ENCODE data around the gene OR6K3.

GRCh38 chr1:158716335-158716734 is 4.2 kb downstream of the OR6K3 start:
- no peak for TF ChIP-seq POLR2A (IDR thresholded peaks at IDR 0.05)
- no peak for TF ChIP-seq CTCF (IDR thresholded peaks at IDR 0.05)
- TF ChIP-seq EP300 (IDR thresholded peaks at IDR 0.05), result no peak

Data from tibial nerve (tissue), 4 donors.